Smooth muscle cell of the brain vasculature (primary cell): ENCODE results near the gene B4GALNT1.
"Not testable (repeated sequence)": the region's sequence is repeated elsewhere in the genome, so short reads cannot be mapped to it uniquely, and the experiment has no call there.

ENCODE experiments used
- DNase-seq: peaks from one replicate; pipeline ENCODE4 v3.0.0-alpha.2; 2012; ENCODE audit warnings: low read depth, low spot score

The B4GALNT1 gene

GRCh38 chr12:57609101-57609780, 23.8 kb downstream of the B4GALNT1 start:
- no peak for DNase-seq

GRCh38 chr12:57607958-57608663, 24.9 kb downstream of the B4GALNT1 start:
- DNase-seq: no peak

GRCh38 chr12:57606821-57607220, 26.2 kb downstream of the B4GALNT1 start:
- no peak for DNase-seq

GRCh38 chr12:57606399-57606798, 26.6 kb downstream of the B4GALNT1 start:
- no peak for DNase-seq

- no peak for DNase-seq
Measured at GRCh38 chr12:57605811-57606311, 27.1 kb downstream of the B4GALNT1 start.

- DNase-seq: no peak
Measured at GRCh38 chr12:57604992-57605810, 27.8 kb downstream of the B4GALNT1 start.

DNA sequence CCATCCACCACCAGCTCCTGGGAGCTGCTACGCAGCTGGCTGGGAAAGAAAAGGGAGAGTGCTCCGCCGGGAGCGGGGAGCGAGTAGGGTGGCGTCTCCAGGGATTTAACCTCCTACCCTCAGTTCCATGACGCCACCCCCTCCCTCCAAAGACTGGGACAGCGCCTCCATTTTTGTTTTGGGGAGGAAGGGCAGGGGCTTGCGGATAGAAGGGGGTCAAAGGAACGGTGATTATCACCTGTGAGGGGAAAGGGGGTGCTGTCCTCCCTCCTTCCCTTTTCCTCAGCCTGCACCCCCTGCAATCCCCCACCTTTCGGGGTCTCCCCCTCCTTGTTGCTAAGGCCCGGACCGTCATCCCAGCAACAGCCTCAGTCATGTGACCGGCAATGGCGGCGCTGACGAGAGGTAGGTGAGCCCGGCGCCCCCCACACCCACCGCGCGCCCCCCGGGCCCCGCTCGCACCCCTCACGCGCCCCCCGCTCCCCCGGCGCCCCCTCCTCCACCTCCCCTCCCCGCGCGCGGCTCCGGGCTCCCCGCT, 28.5 kb downstream of the B4GALNT1 start, which contains the start of gene DTX3:
Gene DTX3 (plus strand): TSS at position 371 of the 538 bp plus-strand sequence. CDS start 1,694 bp downstream, outside the sequence.
- DNase-seq: no peak

DNA sequence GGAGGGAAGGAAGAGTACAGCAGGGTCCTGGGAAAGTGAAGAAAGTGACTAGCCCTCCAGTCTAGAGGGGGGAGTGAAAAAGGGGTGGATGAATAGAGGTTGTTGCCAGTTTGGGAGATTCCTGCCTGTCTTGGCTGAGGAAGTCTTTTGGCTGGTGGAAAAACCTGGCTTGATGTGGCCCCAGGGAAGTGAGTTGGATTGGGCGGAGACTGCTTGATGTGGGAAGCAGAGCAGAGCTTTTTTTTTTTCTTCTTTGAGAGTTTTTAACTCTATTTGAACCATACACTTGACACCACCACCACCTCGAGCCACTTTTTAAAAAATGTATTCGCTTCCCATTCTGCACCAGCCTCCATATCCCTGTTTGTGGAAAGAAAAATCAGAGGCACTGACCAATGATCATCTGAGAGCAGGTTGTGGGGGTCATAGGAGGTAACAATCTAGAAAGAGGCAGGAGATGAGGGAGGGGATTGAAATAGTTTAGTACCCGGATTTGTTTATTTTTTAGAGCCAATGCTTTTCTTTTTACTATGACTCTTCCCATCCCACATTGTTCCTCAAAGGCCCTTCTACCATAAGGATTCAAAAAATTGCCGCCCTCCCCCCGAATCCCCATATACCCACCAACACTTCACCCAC, 29.1 kb downstream of the B4GALNT1 start:
- DNase-seq: no peak

DNA sequence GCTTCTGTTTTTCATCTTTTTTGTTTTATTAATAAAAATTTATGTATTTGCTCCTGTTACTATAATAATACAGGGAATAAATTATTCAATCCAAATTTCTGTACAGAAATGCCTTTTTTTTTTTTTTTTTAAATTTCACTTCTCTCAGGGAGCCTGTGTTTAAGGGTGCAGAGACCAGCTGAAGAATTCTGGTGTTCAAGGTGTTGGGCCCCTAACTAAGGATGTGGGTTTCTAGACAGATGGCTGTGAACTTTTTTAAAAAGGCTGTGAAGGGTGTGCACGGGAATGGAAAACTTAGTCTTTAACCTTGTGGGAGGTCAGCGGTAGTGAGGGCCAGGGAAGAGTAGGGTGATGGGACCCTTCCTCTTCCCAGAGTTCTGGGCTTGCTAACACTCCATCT, 29.7 kb downstream of the B4GALNT1 start:
- DNase-seq: no peak

DNA sequence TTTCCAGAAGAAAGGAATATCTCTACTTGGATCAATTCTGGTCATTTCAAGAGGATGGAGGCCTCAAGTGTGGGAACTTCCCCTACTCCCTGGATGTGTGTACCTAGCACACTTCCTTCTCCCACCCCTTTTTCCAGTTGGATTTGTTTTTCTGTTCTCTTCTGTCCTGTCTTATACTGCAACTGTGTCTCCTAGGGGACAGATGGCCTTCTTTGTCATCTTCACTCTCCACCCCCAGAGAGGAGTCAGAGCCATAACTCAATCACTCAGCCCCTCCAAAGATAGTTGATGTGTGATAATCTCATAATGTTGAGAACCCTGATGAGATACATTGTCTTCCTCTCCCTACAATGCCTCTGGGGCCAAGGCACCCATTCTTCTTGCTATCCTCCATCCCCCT, 30.5 kb downstream of the B4GALNT1 start:
- no peak for DNase-seq

DNA sequence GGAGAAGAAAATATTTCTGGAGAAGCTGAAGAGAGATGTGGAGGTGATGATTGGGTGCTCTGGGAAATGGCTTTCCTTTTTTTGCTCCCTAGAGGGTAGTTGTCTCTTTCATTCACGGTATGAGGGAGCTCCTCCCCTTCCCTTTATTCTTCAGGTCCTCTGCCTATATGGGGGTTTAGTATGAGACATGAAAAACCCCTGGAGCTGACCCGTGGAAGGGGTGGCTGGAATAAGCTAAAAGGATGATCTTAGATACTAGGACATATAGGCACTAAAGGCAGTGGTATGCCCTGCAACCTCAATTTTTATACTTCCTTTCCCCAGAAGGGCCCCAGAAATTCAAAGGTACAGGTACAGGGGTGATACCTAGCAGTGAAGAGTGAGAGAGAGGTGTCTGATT, 32.6 kb downstream of the B4GALNT1 start:
- DNase-seq: no peak

DNA sequence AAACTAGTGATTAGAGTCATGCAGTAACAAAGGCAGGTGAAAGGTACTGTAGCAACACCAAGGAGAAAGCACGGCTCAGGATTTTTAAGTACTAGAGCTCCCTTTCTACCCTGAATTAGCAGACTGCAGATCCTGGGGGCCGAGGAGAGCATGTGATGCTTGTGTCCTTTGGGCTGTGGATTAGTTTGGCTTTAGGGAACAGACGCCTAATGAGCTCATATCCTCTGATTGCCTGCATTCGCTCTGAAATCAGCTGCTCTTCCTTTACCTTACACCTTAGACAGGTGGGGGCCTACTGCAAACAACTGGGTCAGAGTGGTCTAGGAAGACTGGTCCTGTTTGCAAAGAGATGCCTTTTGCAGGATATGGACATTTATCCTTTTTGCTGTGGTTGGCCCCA, 39.8 kb downstream of the B4GALNT1 start:
- DNase-seq: no peak

DNA sequence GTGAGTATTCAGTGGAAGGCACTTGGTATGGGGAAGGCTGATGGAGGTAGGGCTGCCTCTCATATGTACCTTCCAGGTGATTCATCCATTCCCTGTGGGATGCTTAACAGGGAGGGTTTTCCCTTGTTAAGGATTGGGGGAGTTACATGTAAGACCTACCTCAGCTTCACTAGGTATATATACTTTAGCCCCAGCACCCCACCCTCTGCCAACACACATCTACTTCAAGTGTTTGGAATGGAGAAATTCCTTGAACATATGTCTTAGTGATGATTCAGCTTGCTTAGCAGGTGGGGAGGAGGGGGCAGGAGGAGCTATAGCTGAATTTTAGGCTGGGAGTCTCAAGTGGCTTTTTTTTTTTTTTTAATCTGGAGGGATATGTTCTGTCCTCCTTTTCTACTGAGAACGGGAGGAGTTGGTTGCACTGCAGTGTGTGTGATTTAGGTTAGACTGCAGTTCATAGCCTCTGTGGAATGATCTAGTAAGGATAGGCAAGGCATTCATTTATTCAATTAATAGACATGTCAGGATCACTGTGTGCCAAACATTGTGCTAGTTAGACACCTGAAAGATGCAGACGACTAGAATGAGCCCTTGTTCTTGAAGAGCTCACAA, 40.3 kb downstream of the B4GALNT1 start:
- no peak for DNase-seq

DNA sequence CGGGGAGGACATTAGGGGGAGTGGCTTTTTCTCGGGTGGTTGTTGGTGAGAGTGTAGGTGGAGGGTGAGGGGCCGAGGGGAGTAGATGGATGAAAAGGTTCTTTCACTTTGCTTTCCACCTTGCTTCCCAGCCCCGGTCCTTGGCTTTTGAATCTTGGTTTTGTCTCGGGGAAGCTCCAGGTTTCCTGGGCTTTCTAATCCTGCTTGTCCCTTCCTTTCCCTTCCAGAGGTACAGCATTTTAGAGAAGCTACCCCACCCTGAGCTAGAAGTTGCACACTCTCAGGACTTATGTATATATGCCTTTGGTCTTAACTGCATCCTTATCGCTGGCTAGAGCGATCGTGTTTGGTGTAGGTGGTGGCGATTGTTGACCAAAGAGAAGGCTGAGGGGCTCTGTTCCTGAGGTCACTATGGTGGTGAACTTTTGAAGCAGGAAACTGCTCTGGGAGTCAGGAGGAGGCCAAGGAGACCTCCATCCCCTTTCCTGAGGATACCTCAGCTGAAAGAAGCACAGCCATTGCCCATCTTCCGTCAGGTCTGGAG, 41.1 kb downstream of the B4GALNT1 start:
- no peak for DNase-seq

- DNase-seq: no peak
Measured at GRCh38 chr12:57590864-57591781, 41.9 kb downstream of the B4GALNT1 start, which contains the start of gene PIP4K2C. Gene PIP4K2C, plus strand, starts transcription at chr12:57591192. Its CDS starts 98 bp downstream, at chr12:57591290.

DNA sequence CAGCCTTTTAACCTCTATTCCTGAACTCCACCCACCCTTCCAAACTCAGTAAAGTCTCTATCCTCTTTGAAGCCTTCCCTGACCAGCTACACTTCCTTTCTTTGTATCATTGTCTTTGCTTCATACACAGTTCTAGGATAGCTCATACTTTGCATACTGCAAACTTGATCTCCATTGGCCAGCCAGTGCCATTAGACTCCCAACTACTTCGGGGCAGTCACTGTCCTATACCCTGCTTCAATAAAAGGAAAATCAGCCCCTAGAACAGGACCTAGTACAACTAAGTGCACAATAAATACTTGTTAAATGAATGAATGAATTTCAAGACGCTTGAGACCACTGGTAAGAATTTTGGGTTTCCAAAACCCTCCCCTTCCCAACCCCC, 42.5 kb downstream of the B4GALNT1 start:
- no peak for DNase-seq

DNA sequence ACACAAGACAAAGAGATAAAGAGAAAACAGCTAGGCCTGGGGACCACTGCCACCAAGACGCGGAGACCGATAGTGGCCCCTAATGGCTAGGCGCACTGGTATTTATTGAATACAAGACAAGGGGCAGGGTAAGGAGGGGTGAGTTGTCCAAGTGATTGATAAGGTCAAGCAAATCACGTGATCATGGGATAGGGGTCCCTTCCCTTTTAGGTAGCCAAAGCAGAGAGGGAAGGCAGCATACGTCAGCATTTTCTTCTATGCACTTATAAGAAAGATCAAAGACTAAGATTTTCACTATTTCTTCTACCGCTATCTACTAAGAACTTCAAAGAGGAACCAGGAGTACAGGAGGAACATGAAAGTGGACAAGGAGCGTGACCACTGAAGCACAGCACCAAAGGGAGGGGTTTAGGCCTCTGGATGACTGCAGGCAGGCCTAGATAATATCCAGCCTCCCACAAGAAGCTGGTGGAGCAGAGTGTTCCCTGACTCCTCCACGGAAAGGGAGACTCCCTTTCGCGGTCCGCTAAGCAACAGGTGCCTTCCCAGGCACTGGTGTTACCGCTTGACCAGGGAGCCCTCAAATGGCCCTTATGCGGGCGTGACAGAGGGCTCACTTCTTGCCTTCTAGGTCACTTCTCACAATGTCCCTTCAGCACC, 43.9 kb downstream of the B4GALNT1 start:
- not testable (repeated sequence) for DNase-seq

DNA sequence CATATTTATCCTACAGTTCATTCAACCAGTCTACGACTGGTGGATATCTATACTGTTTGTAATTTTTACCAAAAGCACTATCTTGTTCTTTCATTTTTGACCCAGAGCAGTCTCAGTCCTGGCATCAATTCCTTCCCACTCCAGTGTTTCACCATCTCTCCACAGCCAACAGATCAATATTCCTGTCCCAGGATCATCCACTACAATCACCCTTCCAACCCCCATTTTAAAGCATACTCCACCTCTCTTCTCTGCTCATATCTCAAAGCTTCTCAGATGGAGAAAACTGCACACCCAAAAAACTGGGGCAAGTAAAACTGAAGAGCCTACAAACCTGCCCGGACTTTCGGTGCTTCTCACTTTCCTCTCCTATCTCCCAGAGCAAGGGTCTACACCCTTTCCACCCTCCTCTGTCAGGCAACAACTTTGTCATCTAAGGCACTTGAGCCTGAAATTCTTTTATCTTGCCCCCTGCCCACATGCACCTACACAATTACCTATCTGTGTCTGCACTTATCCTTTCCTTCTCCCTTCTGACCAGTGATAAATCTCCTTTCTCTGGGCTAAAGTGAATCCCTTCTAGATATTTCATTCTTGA, 46.1 kb downstream of the B4GALNT1 start:
- no peak for DNase-seq

DNA sequence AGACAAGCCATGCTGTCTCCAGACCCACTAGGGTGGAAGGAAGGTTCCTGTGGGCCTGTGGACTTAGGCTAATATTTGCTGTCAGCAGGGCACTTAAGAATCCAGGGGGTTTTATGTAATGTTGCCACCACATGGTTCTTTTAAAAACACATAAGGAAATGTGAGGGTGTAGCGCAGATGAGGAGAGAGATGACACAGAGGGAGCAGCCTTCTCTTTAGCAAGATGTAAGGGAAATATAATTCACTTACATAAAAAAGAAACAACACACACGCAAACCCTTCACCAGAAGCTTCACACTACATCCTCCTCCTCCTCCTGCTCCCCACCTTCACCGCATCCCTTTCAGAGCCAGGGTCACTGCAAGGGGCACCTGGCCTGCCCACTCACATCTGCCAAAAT, 46.9 kb downstream of the B4GALNT1 start:
- DNase-seq: no peak
